ENCODE data around the gene ALDH4A1. TPM values are rescaled to one million over a fixed set of nuclear protein-coding genes. Genes with fewer than 3 reads are reported as not detected.
A peak's percentile ranks its signal among the peaks of the same experiment; 100 is the strongest.

ALDH4A1 gene
- total RNA-seq, 6 donors from 2014 or later: 5.7 to 13.4 (median 11.5) TPM

DNA sequence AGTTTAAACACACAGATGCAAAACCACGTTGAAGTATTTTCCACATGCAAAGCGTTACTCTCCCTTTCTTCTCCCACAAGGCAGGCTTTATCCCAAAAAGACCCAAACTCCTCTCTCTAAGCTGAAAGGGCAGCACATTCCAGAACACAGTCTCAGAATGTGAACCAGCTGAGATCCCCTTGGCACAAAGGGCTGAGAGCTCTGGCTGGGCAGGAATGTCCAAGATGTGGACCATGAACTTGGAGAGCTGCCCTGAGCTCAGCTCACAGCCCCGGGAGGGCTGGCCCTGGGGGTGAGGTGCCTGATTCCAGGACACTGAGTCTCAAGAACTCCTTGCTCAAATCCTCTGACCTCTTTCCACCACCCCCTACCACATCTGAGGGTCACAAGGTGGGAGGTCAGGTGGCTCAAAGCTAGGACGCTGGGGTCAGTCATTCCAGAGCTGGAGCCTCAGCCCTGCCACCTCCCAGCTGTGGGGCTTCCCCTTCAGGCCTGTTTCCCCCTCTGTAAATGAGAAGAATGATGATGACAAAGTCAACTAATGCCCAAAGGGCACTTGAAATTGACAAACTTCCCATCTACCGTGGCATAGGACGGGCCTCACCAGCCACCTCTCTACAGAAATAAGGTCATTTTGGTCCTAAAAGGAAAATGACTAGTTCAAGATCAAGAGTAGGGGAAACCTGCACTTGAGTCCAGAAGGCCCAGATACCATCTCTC, 11.5 kb downstream of the ALDH4A1 start:
- Histone ChIP-seq H3K27ac (no peak overlapping the region), H3K27me3 (no peaks in the 10 kb centered on the region), H3K36me3 (peaks cover 0 to 8% (median 2%) of the 10 kb centered on the region in 4 donors), H3K4me3 (no peak overlapping the region), H3K9me3 (no peaks in the 10 kb centered on the region), H3K4me1 (no peaks in the 10 kb centered on the region)
- peak in 1 of 2 donors; percentile 33 for DNase-seq
- TF ChIP-seq, protein P1, sequence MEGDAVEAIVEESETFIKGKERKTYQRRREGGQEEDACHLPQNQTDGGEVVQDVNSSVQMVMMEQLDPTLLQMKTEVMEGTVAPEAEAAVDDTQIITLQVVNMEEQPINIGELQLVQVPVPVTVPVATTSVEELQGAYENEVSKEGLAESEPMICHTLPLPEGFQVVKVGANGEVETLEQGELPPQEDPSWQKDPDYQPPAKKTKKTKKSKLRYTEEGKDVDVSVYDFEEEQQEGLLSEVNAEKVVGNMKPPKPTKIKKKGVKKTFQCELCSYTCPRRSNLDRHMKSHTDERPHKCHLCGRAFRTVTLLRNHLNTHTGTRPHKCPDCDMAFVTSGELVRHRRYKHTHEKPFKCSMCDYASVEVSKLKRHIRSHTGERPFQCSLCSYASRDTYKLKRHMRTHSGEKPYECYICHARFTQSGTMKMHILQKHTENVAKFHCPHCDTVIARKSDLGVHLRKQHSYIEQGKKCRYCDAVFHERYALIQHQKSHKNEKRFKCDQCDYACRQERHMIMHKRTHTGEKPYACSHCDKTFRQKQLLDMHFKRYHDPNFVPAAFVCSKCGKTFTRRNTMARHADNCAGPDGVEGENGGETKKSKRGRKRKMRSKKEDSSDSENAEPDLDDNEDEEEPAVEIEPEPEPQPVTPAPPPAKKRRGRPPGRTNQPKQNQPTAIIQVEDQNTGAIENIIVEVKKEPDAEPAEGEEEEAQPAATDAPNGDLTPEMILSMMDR (IDR thresholded peaks at IDR 0.05): no peak
- TF ChIP-seq POLR2AphosphoS5 (IDR thresholded peaks at IDR 0.05): no peak
- TF ChIP-seq EP300 (IDR thresholded peaks at IDR 0.05): no peak
- TF ChIP-seq POLR2A (IDR thresholded peaks at IDR 0.05): no peak
- ATAC-seq (ENCODE audit: low FRiP score in 2 of 2): no peak
- 67 to 72% methylated on average over 5 to 6 of the region's 6 CpGs for WGBS, 2 donors

DNA sequence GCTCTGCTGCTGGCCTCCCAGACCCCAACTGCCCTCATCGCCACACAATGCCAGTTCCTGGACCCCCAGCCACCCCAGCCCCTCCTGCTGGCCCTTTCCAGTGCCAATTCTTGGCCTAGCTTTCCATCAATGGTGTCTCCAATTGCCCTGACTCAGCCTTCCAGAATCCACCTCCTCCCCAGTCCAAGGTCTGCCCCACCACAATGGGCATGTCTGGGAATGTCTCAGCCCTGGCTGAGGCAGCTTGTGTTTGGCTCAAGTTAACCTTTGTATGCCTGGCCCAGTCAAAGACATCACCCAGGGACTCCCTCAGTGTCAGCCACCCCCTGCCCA, 16.4 kb downstream of the ALDH4A1 start:
- Histone ChIP-seq H3K9me3 (no peaks in the 10 kb centered on the region), H3K27ac (no peak overlapping the region), H3K4me3 (no peak overlapping the region), H3K4me1 (no peaks in the 10 kb centered on the region), H3K27me3 (no peaks in the 10 kb centered on the region), H3K36me3 (peaks cover 0 to 21% (median 14%) of the 10 kb centered on the region in 4 donors)
- 92 to 100% methylated on average over 1 of the region's 1 CpG for WGBS, 2 donors
- TF ChIP-seq POLR2A (IDR thresholded peaks at IDR 0.05) (no peak), EP300 (IDR thresholded peaks at IDR 0.05) (no peak), POLR2AphosphoS5 (IDR thresholded peaks at IDR 0.05) (no peak)
- TF ChIP-seq, protein P1 (IDR thresholded peaks at IDR 0.05): no peak
- ATAC-seq (ENCODE audit: low FRiP score in 2 of 2): no peak
- no peak for DNase-seq

DNA sequence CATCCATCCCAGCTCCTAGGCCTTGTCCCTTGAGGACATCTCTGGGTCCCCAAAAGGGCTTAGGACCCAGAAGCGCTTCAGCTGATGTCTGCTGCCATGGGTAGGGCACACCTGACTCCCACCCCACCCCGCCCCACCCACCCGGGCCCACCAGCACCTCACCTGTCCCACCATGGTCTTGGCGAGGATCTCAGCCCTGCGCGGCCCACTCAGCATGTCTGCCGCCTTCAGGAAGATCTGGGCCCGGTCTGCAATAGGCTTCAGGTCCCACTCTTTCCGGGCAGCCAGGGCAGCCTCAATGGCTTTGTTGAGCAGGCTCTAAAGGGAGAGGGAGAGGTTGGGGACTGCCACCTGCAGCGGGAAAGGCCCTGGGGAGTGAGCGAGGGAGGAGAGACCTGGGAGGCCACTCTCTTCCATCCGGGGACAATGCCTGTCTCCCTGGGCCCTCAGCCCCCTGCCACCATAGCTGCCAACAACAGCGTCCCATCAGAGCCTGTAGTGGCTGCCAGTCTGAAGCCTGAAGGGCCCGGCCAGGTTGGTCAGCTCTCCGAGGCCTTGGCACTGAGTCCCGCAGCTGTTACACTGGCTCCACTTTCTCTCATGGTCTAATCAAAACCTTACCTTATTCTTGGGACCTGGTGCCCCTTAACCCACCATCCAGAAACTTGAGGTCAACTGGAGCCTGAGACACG, 16.9 kb downstream of the ALDH4A1 start:
- Histone ChIP-seq H3K36me3 (peaks cover 0 to 21% (median 14%) of the 10 kb centered on the region in 4 donors), H3K4me1 (no peaks in the 10 kb centered on the region), H3K4me3 (no peak overlapping the region), H3K27ac (no peak overlapping the region), H3K27me3 (no peaks in the 10 kb centered on the region), H3K9me3 (no peaks in the 10 kb centered on the region)
- WGBS, 2 donors: 90 to 92% methylated on average over 9 to 15 of the region's 17 CpGs
- TF ChIP-seq POLR2AphosphoS5 (IDR thresholded peaks at IDR 0.05) (no peak), EP300 (IDR thresholded peaks at IDR 0.05) (no peak), POLR2A (IDR thresholded peaks at IDR 0.05) (no peak)
- TF ChIP-seq, protein P1 (IDR thresholded peaks at IDR 0.05): no peak
- ATAC-seq (ENCODE audit: low FRiP score in 2 of 2): no peak
- DNase-seq: peak in 1 of 2 donors; percentile 46

DNA sequence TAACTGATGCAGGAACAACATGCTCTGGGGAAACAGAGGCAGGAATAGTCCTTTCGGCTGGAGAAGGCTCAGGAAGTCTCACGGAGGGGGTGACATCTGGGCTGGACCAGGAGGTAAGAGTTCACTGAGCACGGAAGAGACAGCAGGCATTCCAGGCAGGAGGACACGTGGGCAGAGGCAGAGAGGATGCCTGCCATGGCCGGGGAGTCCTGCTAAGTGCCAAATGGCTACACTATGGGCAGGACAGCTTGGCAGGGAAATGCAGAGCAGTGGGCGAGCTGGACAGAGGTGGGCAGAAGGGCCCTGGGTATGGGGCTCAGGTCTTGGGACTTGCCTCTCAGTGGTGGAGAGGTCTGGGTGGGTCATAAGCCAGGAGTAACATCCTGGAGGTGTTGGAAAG, 17.6 kb downstream of the ALDH4A1 start:
- H3K4me1 ChIP-seq: no peaks in the 10 kb centered on the region
- no peaks in the 10 kb centered on the region for H3K9me3 ChIP-seq
- DNase-seq: no peak
- no peak for ATAC-seq (ENCODE audit: low FRiP score in 2 of 2)
- TF ChIP-seq EP300 (IDR thresholded peaks at IDR 0.05) (no peak), POLR2AphosphoS5 (IDR thresholded peaks at IDR 0.05) (no peak), POLR2A (IDR thresholded peaks at IDR 0.05) (no peak)
- TF ChIP-seq, protein P1 (IDR thresholded peaks at IDR 0.05): no peak
- H3K36me3 ChIP-seq: peaks cover 0 to 21% (median 14%) of the 10 kb centered on the region in 4 donors
- no peaks in the 10 kb centered on the region for H3K27me3 ChIP-seq
- 84 to 89% methylated on average over 6 of the region's 6 CpGs for WGBS, 2 donors
- no peak overlapping the region for H3K27ac ChIP-seq
- no peak overlapping the region for H3K4me3 ChIP-seq
